Stimulated activated naive CD4-positive, alpha-beta T cell treated with Interleukin-2 at 50 U/mL for 16 hours (primary cell): ENCODE results near the gene DCTPP1.

Experiments
- DNase-seq: peaks from one replicate; lab custom pipeline; 2025; lab: John Stamatoyannopoulos, UW

The DCTPP1 gene

DNA sequence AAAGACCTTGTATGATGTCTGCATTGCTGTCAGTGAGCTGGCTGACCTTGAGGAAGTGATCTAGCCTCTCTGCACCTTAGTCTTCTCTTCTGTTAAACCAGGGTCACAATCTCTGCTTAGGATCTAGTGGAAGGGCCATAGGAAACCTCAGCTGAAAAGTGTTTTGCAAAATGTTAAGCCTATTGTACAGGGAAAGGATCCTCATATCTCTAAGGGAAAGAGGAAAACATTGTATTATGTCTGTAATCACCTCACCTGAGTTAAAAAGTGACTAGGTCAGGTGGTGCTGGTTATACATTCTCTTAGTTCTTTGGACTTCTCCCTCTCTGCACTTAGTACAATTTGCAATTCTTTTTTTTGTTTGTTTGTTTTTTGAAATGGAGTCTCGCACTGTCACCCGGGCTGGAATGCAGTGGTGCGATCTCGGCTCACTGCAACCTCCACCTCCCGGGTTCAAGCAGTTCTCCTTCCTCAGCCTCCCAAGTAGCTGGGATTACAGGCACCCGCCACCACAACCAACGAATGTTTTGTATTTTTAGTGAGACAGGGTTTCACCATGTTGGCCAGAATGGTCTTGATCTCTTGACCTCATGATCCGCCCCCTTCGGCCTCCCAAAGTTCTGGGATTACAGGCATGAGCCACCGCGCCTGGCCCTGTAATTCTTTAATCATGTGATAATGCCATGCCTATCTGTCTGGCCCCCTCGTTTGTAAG, 17.8 kb upstream of the DCTPP1 start:
- no peak for DNase-seq

- no peak for DNase-seq
Measured at GRCh38 chr16:30446203-30446595, 16.4 kb upstream of the DCTPP1 start.

GRCh38 chr16:30445408-30446202, 15.8 kb upstream of the DCTPP1 start, which contains the start of gene SEPHS2:
Gene SEPHS2 (minus strand): TSS chr16:30445874. CDS start chr16:30445727, 147 bp downstream.
- peak; percentile 91 for DNase-seq

- DNase-seq: no peak
Measured at GRCh38 chr16:30445149-30445407, 15.2 kb upstream of the DCTPP1 start.

- DNase-seq: no peak
Measured at GRCh38 chr16:30444231-30445148, 14.7 kb upstream of the DCTPP1 start.

- no peak for DNase-seq
Measured at GRCh38 chr16:30443631-30444030, 13.8 kb upstream of the DCTPP1 start.

GRCh38 chr16:30439720-30440348, 10.0 kb upstream of the DCTPP1 start:
- no peak for DNase-seq

DNA sequence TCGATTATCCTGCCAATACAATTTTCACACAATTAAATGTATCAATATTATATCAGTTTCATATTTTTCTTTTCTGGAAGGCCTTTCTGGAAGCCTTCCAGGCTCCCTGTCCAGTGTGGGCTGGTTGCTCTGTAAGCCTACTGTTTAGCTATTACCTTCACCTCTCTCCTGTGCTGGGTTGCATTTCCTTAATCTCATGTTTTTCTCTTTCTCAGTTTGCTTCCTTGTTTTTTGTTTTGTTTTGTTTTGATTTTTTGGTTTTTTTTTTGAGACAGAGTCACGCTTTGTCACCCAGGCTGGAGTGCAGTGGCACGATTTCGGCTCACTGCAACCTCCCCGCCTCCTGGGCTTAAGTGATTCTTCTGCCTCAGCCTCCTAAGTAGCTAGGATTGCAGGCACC, 9.0 kb upstream of the DCTPP1 start:
- no peak for DNase-seq

DNA sequence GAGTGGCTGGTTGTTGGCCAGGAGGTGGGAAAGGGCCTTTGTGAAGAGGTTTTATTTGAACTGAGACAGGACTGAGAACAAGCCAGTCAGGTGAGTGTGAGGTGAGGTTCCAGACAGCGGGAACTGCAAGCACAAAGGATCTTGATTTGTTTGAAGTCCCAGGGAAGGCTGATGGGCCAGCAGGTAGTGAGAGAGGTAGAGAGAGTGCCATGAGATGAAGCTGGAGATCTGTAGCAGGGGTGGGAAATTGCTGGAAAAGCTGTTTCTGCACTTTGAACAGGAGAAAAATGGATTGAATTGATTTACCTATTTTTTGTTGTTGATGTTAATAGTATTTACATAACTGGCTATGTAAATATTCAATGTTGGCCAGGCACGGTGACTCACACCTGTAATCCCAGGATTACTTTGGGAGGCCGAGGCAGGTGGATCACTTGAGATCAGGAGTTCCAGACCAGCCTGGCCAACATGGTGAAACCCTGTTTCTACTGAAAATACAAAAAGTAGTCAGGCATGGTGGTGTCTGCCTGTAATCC, 7.7 kb upstream of the DCTPP1 start:
- no peak for DNase-seq

- peak; percentile 69 for DNase-seq
Measured at GRCh38 chr16:30434852-30435251, 5.0 kb upstream of the DCTPP1 start.

GRCh38 chr16:30430428-30430970, 669 bp upstream of the DCTPP1 start:
- DNase-seq: peak; percentile 36

- no peak for DNase-seq
Measured at GRCh38 chr16:30429418-30429677, 482 bp downstream of the DCTPP1 start.

DNA sequence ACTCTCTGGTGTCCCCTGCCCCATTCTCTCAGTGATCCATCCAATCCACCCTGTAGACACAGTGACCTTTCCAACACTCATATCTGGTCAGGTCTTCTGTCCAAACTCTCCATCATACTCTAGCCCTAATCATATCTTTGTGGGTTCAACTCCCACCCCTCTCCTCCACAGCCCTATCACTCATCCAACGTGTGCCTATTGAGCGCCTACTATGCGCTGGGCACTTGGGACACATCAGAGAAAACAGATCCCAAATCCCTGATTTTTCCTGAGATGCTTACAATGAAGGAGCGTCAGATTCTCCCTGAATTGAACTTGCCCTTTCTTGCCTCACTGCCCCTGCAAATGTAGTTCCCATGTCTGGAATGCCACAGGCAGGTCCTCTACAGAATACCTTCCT, 1.8 kb downstream of the DCTPP1 start:
- no peak for DNase-seq

DNA sequence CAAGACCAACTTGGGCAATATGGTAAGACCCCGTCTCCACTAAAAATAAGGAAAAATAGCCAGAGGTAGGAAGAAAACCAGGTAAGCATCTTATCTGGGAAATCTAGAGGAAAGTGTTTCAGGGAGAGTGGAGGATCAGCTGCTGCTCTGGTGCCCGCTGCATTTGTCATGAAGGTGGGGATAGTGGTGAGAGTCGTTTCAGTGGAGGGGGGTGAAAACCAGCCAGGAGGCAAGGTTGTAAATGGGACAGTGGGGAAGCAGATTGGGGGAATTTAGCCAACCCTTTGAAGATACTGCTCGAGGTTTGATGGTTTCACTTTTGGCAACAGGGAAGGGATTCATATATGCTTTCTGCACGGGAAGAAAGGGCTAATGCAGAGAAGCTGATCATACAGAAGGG, 8.8 kb downstream of the DCTPP1 start:
- DNase-seq: no peak

GRCh38 chr16:30418350-30419181, 11.3 kb downstream of the DCTPP1 start:
- no peak for DNase-seq

DNA sequence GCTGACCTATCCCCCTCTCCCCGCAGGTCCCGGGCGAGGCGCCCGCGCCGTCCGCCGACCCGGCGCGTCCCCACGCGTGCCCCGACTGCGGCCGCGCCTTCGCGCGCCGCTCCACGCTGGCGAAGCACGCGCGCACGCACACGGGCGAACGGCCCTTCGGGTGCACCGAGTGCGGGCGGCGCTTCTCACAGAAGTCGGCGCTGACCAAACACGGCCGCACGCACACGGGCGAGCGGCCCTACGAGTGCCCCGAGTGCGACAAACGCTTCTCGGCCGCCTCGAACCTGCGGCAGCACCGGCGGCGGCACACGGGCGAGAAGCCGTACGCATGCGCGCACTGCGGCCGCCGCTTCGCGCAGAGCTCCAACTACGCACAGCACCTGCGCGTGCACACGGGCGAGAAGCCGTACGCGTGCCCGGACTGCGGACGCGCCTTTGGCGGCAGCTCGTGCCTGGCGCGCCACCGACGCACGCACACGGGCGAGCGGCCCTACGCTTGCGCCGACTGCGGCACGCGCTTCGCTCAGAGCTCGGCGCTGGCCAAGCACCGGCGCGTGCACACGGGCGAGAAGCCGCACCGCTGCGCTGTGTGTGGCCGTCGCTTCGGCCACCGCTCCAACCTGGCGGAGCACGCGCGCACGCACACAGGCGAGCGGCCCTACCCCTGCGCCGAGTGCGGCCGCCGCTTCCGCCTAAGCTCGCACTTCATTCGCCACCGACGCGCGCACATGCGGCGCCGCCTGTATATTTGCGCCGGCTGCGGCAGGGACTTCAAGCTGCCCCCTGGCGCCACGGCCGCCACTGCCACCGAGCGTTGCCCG, 12.1 kb downstream of the DCTPP1 start:
- DNase-seq: peak; percentile 85

- DNase-seq: no peak
Measured at GRCh38 chr16:30416624-30417528, 13.0 kb downstream of the DCTPP1 start.

GRCh38 chr16:30416047-30416603, 13.7 kb downstream of the DCTPP1 start:
- no peak for DNase-seq

DNA sequence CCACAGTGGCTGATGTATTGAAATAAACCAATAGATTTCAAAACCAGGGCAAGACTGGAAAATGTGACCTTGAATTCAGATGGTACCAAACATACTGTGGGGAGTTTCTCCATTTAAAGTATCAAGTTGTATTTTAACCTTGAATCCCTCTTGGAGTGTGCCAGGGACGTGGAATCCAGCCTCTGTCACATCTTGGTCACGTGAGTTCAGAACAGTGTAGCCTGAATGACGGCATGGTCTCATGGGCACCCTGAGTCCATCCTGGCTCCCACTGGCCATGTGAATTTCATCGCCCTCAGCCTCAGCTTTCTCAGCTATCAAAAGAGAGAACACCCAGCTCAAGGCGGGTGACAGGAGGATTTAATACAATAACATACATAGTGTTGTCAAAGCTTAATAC, 15.7 kb downstream of the DCTPP1 start:
- no peak for DNase-seq
